HG02885 (cell line): ENCODE data around the gene RMRP.
A peak's percentile ranks its signal among the peaks of the same experiment; 100 is the strongest.

ENCODE experiments used
- ATAC-seq: cut with Tn5 transposase; IDR thresholded peaks from one replicate; pipeline ENCODE4 v1.9.1; 2021; ENCODE audit warnings: mild to moderate bottlenecking; ENCODE audit not compliant: unreplicated experiment, poor library complexity

RMRP gene

DNA sequence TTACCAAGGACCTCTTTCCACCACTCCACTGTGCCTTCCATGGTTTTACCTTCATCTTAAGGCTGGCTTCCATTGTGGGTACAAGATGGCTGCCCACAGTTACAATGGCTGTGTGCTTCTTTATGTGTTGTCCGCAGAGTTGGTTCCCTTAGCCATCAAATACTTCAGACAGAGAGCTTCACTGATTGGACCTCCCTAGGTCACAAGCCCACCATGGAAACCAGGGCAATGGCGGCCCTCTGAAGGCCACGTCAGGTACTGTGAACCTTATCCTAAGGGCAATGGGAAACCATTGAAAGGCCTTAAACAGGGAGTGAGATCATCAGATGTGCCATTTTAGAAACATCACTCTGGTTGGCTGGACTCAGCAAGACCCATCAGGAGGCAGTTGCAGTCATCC lies 10.1 kb upstream of the RMRP start:
- ATAC-seq: no peak

DNA sequence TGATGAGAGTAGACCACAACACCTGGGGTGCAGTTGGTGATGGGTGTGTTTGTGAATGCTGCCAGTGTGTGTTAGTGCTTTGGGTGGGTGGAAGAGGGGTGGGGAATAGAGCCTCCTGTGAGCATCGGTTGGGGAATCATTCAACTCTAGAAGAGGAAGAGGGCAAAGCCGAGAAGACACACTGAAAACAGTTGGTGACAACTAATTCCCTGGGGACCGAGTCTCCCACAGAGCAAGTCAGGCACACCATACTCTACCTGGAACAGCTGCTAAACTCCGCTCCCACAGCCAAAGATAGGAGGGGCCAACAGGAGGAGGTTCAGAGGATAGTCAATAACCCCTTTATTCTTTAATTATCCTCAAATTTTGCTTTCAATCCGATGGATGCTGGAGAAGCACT lies 8.7 kb upstream of the RMRP start:
- ATAC-seq: no peak

DNA sequence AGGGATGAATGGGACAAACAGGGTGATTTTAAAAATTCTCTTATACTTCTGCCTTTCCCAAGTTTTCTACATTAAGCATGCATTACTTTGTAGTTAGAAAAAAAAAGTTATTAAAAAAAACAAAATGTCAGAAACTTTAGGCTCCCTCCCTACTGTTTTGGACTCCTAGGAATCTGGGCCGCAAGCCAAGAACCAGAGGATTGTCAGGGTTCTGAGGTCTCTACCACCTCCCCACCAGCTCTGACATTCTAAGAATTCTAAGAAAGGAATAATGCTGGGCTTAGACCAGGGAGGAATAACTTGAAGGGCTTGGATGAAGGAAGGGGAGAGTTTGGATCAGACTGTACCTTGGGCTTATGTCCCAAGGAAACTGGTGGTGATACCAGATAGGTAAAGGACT lies 8.2 kb upstream of the RMRP start:
- no peak for ATAC-seq

DNA sequence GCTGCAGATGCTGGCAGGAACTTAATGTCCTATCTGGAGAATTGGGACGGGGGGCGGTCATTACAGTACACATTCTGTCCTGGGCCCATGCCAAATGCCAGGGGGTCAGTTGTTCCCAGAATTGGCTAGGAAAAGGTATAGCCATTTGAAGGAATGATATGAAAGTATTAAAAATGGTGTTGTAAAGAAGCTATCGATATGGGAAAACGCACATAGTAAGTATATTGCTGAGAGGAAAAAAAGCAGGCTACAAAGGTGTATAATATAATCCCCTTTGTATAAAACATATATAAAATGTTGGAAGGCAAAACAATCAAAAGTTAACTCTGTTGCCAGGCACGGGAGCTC lies 7.6 kb upstream of the RMRP start:
- no peak for ATAC-seq

DNA sequence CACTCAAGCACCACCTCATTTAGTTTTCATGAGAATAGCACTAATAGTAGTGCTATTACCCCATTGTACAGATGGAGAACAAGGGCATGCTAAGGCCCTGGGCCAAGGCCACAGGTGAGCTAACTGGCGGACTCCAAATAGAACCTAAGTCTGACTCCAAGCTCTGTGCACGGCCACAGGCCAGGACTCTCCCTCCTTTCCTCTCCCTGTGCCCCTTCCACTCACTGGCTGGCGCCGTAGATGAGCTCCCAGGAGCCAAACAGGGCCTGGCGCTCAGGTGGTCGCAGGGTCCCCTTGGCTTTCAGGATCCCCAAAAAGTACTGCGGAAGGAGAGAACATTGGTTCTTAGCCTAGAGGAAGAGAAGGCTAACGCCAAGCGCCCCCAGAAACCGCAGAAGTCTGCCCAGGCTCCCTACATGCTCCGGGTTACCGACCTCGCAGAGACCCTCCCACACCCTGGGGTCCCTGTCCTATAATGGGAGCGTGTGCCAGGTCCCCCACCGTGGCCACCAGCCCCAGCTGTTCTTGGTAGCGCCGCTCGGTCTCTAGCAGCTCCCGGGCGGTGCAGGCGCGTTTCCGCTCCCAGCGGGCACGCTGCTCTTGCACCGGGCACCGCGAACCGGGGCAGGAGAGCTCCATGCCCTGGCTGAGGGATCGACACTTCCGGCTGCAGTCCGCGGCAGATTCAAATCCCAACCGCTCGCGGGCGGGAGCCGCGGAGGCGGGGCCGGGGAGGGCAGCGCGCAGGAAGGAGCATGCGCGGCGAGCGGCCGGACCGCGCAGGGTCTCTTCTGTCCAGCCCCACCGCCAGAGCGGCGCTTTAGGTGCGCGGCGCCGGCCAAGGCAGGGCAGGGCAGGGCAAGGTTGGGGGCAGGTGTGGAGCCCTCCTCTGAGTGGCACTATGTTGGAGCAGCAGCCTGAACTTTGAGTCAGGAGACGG lies 7.0 kb upstream of the RMRP start, which contains the start of gene ARHGEF39:
ARHGEF39 (minus strand) TSS at position 665 of the 940 bp plus-strand sequence; CDS start at position 639, 26 bp downstream.
- peak; percentile 80 for ATAC-seq

DNA sequence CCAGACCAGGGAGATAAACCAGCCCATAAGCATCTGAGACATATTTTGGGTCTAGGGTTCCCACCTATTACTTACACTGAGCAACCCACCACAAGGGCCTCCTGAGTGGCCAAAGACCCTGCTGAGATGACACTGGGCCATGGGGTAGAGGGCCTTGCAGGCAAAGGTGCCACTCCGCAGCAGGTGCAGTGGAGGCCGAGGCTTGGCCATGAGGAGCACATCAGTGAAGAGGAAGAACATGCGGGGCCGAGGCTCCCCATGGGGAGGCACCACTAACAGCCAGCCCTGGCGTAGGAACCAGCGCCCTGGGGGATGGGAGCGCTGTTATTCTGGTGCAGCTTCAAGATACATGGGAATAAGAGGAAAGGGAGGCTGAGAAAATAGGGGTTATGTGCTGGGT lies 4.6 kb upstream of the RMRP start:
- ATAC-seq: no peak

DNA sequence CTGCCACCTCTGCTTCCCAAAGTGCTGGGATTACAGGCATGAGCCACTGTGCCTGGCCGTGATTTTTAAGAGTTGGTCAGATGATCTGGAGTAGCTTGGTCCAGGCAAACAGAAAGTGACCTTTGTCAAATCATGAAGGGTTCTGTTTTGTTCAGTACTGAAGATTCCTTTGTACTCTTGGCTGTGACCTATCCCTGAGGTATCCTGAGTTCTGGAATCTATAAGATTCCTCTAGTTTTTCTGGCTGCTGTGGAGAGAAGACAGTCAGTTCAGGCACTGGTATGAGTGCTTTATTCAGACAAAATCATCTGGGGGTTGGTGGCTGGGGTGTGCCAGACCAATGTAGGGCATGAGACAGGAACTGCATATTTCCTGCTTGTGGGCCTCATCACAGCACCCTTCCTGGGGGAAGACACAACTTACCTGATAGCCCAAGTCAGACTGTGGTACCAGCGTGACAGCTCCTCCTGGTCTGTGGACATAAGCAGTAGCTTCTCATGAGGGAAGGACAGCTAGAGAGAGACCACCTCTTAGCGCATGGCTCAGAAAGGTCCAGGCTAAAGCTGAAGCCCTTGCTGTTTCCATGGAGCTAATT lies 4.0 kb upstream of the RMRP start:
- ATAC-seq: no peak

DNA sequence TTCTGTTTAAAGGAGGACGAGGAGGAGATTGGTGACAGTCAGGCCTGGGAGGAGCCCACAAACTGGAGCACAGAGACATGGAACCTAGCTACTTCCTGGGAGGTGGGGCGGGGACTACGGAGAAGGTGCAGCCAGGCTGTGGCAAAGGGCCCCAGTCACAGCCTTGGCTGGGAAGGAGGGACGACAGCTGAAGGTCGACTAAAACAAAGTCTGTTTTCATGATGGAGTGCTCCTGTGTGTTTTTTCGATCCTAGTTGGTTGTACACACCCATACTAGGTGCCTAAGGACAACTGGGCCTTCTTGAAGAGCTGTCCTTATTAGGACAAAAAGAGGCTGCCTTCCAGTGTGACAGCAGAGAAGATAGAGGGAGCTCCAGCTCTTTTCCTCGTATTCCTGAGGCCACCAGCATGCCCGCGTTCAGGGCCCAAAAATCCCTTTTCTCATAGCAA lies 3.2 kb upstream of the RMRP start:
- no peak for ATAC-seq

DNA sequence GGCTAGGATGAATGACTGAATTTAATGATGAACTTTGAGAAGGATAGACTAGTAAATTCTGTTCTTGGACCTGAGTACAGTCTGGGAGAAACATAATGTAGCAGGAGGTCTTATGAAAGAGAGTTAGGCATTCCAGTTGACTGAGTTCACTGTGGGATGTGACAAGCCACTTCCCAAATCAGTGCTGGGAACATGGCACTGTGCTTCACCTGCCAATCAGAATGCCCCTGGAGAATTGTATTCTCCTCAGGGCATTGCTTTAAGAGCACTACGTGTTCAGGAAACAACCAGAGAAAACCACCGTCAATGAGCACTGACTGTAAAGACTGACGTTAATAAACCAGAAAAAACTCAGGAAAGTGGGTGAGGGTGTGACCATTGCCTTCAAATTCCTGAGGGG lies 1.5 kb upstream of the RMRP start:
- ATAC-seq: no peak

DNA sequence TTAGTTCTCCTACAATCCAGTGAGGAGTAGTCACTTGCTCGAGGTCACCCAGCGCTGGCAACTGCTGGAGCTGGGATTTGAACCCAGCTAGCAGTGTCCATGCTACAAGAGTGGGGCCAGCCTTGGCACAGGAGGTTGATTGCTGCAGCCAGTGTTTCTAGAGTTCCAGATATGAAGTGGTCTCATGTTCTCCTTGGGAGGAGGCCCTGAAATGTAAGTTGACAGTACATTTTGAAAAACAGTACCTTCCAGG lies 1.1 kb upstream of the RMRP start:
- ATAC-seq: no peak

DNA sequence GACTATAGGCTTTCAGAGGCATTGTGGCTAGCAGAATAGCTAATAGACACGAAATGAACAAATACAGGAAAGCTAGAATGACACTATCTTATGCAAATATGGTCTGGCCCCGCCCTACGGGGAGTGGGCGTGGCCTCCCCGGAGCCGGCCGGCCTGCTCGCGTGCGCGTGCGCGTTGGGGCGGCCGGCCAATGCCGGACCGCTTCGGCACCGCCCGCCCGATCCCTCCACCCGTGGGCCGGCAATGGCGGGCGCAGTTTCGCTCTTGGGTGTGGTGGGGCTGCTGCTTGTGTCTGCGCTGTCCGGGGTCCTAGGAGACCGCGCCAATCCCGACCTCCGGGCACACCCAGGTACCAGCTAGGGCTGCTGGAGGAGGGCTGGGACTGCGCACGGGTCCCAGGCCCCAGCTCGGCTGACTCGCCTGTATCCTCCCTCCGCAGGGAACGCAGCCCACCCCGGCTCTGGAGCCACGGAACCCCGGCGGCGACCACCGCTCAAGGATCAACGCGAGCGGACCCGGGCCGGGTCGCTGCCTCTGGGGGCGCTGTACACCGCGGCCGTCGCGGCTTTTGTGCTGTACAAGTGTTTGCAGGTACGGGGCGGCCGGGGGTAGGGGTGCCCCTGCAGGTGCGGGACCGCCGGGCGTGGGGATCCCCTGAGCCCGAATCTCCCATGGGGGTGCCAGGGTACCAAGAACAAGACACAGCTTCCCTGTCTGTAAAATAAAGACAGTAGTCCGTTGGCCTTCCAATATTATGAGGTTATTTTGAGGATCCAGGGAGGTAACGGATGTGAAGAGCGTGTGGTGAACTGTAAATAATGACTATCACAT lies 533 bp upstream of the RMRP start, which contains the start of gene CCDC107:
CCDC107 (plus strand) TSS at position 156 of the 831 bp plus-strand sequence; CDS start at position 244, 88 bp downstream.
- peak; percentile 72 for ATAC-seq

DNA sequence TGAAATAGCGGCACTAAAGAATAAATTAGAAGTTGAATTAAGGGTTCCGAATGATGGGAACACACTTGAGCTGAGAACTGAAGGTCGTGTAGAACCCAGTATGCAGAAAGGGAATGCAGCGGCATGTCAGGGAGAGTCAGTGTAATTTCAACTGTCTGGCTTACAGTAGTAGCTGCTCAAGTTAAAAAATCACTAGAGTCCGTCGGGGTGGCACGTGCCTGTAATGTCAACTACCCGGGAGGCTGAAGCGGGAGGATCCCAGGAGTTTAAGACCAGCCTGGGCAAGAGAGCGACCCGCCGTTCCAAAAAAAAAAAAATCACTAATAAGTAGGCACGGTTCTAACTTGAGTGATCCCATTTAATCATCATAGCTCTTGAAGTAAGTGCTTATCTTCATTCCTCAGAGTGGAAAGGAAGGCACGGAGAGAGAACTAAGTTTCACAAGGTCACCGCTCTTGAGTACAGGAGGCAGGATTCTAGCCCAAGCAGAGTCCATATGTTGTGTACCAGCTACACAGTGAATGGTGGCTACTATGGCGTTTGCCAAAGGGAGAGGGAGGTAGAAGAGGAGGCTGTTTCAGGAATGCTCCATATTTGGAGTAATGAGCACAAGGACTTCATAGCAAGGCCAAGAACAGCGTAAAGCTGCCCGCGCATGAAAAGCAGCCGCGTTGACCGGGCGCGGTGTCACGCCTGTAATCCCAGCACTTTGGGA lies 831 bp downstream of the RMRP start:
- ATAC-seq: no peak

DNA sequence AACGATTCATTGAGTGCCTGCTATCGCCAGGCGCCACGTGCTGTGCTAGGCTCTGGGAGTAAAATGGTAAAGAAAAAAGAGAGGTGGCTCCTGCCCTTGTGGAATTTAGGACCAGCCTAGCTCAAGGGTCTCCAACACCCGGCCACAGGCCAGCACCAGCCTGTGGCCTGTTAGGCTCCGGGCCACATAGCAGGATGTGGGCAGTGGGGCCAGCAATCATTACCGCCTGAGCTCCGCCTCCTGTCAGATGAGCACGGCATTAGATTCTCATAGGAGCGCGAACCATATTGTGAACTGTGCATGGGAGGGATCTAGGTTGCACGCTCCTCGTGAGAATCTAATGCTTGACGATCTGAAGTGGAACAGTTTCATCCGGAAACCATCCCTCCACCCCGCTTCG lies 1.5 kb downstream of the RMRP start:
- no peak for ATAC-seq

DNA sequence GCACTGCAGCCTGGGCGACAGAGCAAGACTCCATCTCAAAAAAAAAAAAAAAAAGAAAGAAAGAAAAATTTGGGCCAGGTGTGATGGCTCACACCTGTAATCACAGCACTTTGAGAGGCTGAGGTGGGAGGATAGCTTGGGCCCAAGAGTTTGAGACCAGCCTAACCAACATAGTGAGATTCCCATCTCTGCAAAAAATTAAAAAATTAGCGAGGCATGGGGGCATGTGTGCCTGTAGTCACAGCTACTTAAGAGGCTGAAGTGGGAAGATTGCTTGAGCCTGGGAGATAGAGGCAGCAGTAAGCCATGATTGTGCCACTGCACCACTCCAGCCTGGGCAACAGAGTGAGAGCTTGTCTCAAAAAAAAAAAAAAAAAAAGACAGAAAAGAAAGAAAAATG lies 4.2 kb downstream of the RMRP start:
- ATAC-seq: no peak

DNA sequence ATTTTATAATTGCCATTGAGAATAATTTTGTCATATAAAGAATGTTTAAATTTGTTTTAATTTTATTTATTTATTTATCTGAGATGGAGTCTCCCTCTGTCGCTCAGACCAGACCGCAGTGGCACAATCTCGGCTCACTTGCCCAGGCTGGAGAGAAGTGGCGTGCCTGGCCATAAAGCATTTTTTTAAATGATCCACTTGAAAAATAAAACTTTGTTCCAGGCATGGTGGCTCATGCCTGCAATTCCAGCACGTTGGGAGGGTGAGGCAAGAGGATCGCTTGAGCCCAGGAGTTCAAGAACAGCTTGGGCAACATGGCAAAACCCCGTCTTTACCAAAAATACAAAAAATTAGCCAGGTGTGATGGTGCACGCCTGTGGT lies 5.0 kb downstream of the RMRP start:
- ATAC-seq: no peak

DNA sequence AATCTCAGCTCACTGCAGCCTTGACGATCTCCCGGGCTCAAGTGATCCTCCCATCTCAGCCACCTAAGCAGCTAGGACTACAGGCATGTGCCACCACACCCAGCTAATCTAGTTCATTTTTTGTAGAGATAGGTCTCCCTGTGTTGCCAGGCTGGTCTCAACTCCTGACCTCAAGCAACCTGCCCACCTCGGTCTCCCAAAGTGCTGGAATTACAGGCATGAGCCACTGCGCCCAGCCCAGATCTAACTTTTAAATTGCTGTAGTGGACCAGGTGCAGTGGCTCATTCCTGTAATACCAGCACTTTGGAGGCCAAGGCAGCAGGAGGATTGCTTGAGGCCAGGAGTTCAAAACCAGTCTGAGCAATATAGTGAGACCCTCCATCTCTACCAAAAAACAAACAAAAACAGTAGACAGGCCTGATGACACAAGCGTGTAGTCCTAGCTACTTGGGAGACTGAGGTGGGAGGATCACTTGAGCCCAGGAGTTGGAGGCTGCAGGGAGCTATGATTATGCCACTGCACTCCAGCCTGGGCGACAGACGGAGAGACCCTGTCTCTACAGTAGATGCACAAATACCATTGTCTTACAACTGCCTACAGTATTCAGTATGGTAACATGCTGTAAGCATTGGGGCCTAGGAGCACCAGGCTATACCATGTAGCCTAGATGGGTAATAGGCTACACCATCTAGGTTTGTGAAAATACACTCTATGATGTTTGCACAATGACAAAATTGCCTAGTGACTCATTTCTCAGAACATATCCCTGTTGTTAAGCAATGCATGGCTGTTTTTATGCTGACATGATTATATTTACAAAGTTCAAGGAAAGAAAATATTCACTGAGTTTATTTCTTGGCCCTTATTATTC lies 5.6 kb downstream of the RMRP start:
- no peak for ATAC-seq

DNA sequence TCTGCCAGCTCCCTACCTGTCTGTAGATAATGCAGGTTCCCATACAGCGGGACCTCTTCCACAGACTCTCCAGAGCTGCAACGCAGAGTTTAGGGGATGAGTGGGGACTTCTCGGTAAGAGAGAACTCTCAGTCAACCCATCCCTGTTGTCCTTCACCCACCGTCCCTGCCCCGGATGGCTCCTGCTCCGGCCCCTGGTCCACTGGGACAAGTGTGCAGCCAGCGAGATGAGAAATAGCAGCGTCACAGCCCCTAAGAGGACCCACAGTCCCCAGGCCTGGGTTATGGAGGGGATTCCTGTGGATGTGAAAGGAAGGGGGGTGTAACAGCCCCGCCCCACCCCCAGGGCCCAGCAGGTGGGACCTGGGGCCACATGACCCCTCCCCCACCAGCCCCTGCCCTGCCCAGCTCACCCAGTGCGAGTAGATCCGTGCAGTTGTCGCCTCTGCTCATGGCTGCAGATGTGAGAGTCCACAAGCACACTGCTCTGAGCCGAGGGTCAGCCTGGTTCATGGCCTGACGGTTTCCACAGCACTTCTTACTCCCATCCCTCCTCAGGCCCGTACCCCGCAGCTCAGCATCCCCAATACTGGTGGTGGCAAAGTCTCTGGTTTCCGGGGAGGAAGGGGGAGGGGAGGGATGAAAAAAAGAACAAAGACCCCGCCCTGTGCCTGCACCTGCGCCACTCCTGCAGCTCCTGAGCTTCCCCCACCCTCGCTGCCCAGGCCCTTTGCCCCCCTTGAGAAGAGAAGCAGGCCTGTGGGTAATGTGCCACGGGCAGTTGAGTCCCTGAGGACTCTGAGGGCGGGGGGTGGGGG lies 7.3 kb downstream of the RMRP start, which contains the start of gene SIT1:
SIT1 (minus strand) TSS at position 591 of the 818 bp plus-strand sequence; CDS start at position 513, 78 bp downstream.
- ATAC-seq: no peak
